ENCODE results near the gene APOL1. TPM values are rescaled to one million over a fixed set of nuclear protein-coding genes. Genes with fewer than 3 reads are reported as not detected.
"Not testable (repeated sequence)": the region's sequence is repeated elsewhere in the genome, so short reads cannot be mapped to it uniquely, and the experiment has no call there.

Gene APOL1
- total RNA-seq, 2 experiments from 2014 or later: 6.4 to 7.3 TPM

- POLR2A ChIA-PET, H3K27ac Mint-ChIP-seq: not testable (repeated sequence)
- peaks cover 74% of the 10 kb centered on the region for H3K36me3 ChIP-seq (ENCODE audit: insufficient read depth, low read length)
Observed at GRCh38 chr22:36231051-36231450, 21.9 kb upstream of the APOL1 start.

GRCh38 chr22:36232715-36233401, 20.1 kb upstream of the APOL1 start:
- no peak for TF ChIP-seq CTCF (IDR thresholded peaks at IDR 0.05)
- H3K27me3 ChIP-seq (ENCODE audit: control insufficient read depth in 1 of 2, insufficient read depth in 2 of 2, low read length in 2 of 2): no peaks in the 10 kb centered on the region
- peaks cover 80% of the 10 kb centered on the region for H3K36me3 ChIP-seq (ENCODE audit: insufficient read depth, low read length)
- Mint-ChIP-seq H3K4me1 (ENCODE audit: low read depth) (peaks cover 36% of the 10 kb centered on the region), H3K36me3 (ENCODE audit: low read depth) (peaks cover 91% of the 10 kb centered on the region), H3K27me3 (no peaks in the 10 kb centered on the region), H3K9me3 (no peaks in the 10 kb centered on the region), H3K4me3 (no peak overlapping the region), H3K27ac (no peak overlapping the region)
- H3K27ac ChIP-seq (ENCODE audit: low read depth in 1 of 2, low read length in 2 of 2): no peak overlapping the region
- CTCF ChIA-PET: no interaction called here
- peaks cover 33% of the 10 kb centered on the region for H3K4me1 ChIP-seq (ENCODE audit: insufficient read depth, low read length)
- no peaks in the 10 kb centered on the region for H3K9me3 ChIP-seq (ENCODE audit: control insufficient read depth in 1 of 2, insufficient read depth in 1 of 2, low read length in 2 of 2)
- peak in 1 of 14 experiments; percentile 14 for DNase-seq
- no peak for ATAC-seq (ENCODE audit: poor library complexity)
- intact Hi-C loops (cut with DNase I, micrococcal nuclease): no loop called here
- H3K4me3 ChIP-seq (ENCODE audit: low read length): no peak overlapping the region
- POLR2A ChIA-PET: no interaction called here

More at GRCh38 chr22:36231051-36231450, 21.9 kb upstream of the APOL1 start:
- H3K9me3 ChIP-seq (ENCODE audit: control insufficient read depth in 1 of 2, insufficient read depth in 1 of 2, low read length in 2 of 2); H3K9me3 Mint-ChIP-seq; H3K27ac ChIP-seq (ENCODE audit: low read depth in 1 of 2, low read length in 2 of 2); H3K4me3 Mint-ChIP-seq; H3K4me3 ChIP-seq (ENCODE audit: low read length); H3K27me3 Mint-ChIP-seq; ATAC-seq (ENCODE audit: poor library complexity); H3K27me3 ChIP-seq (ENCODE audit: control insufficient read depth in 1 of 2, insufficient read depth in 2 of 2, low read length in 2 of 2); CTCF ChIA-PET; intact Hi-C loops (cut with DNase I, micrococcal nuclease); DNase-seq: not testable (repeated sequence)
- peaks cover 16% of the 10 kb centered on the region for H3K4me1 ChIP-seq (ENCODE audit: insufficient read depth, low read length)
- H3K36me3 Mint-ChIP-seq (ENCODE audit: low read depth): peaks cover 93% of the 10 kb centered on the region
- peaks cover 21% of the 10 kb centered on the region for H3K4me1 Mint-ChIP-seq (ENCODE audit: low read depth)

- Mint-ChIP-seq H3K27me3 (no peaks in the 10 kb centered on the region), H3K36me3 (ENCODE audit: low read depth) (peaks cover 91% of the 10 kb centered on the region), H3K9me3 (no peaks in the 10 kb centered on the region), H3K4me3 (no peak overlapping the region), H3K4me1 (ENCODE audit: low read depth) (peaks cover 42% of the 10 kb centered on the region), H3K27ac (peak overlapping the region; percentile 9)
- ChIA-PET POLR2A (no interaction called here), CTCF (no interaction called here)
- Histone ChIP-seq H3K4me1 (ENCODE audit: insufficient read depth, low read length) (peaks cover 41% of the 10 kb centered on the region), H3K27ac (ENCODE audit: low read depth in 1 of 2, low read length in 2 of 2) (no peak overlapping the region), H3K9me3 (ENCODE audit: control insufficient read depth in 1 of 2, insufficient read depth in 1 of 2, low read length in 2 of 2) (no peaks in the 10 kb centered on the region), H3K27me3 (ENCODE audit: control insufficient read depth in 1 of 2, insufficient read depth in 2 of 2, low read length in 2 of 2) (no peaks in the 10 kb centered on the region), H3K36me3 (ENCODE audit: insufficient read depth, low read length) (peaks cover 71% of the 10 kb centered on the region), H3K4me3 (ENCODE audit: low read length) (no peak overlapping the region)
- TF ChIP-seq CTCF (IDR thresholded peaks at IDR 0.05): no peak
- ATAC-seq (ENCODE audit: poor library complexity) (no peak), DNase-seq (no peak)
- intact Hi-C loops (cut with DNase I, micrococcal nuclease): no loop called here
Observed at GRCh38 chr22:36233796-36234195, 19.1 kb upstream of the APOL1 start.

GRCh38 chr22:36234213-36234612, 18.7 kb upstream of the APOL1 start:
- Histone ChIP-seq H3K36me3 (ENCODE audit: insufficient read depth, low read length) (peaks cover 68% of the 10 kb centered on the region), H3K27ac (ENCODE audit: low read depth in 1 of 2, low read length in 2 of 2) (no peak overlapping the region), H3K27me3 (ENCODE audit: control insufficient read depth in 1 of 2, insufficient read depth in 2 of 2, low read length in 2 of 2) (no peaks in the 10 kb centered on the region), H3K4me3 (ENCODE audit: low read length) (no peak overlapping the region), H3K4me1 (ENCODE audit: insufficient read depth, low read length) (peaks cover 45% of the 10 kb centered on the region), H3K9me3 (ENCODE audit: control insufficient read depth in 1 of 2, insufficient read depth in 1 of 2, low read length in 2 of 2) (no peaks in the 10 kb centered on the region)
- Mint-ChIP-seq H3K4me3 (peak overlapping the region; percentile 17), H3K4me1 (ENCODE audit: low read depth) (peaks cover 46% of the 10 kb centered on the region), H3K27ac (no peak overlapping the region), H3K27me3 (no peaks in the 10 kb centered on the region), H3K9me3 (no peaks in the 10 kb centered on the region), H3K36me3 (ENCODE audit: low read depth) (peaks cover 90% of the 10 kb centered on the region)
- intact Hi-C loops (cut with DNase I, micrococcal nuclease): no loop called here
- ChIA-PET POLR2A (no interaction called here), CTCF (no interaction called here)
- DNase-seq: no peak
- no peak for ATAC-seq (ENCODE audit: poor library complexity)
- TF ChIP-seq CTCF (IDR thresholded peaks at IDR 0.05): no peak
